WTC11 (cell line): ENCODE measurements around the gene OXGR1. TPM values are rescaled to one million over a fixed set of nuclear protein-coding genes. Genes with fewer than 3 reads are reported as not detected.

Source experiments
- ATAC-seq: fragments of 200-7000 bp; cut with Tn5 transposase; 2 replicates; pipeline ENCODE4 v1.10.0; 2021; ENCODE audit warnings: mild to moderate bottlenecking, moderate library complexity
- CTCF ChIA-PET: fragments of 300-600 bp; sonication (Branson Sonifier 250); formaldehyde crosslinking; loops from one replicate; lab custom pipeline; 2021; ENCODE audit warnings: antibody characterized with exemption; lab: Charles Lee
- POLR2A ChIA-PET: fragments of 350-600 bp; sonication (Branson Sonifier 250); formaldehyde crosslinking; loops from one replicate; lab custom pipeline; 2021; ENCODE audit warnings: antibody characterized with exemption; lab: Charles Lee
- DNase-seq: peaks from one replicate; pipeline ENCODE4 v3.0.0; 2021; ENCODE audit warnings: low spot score
- H3K27ac Mint-ChIP-seq: 2 replicates; pipeline ENCODE4 v1.8.0; 2021; ENCODE audit warnings: mixed read lengths
- H3K27me3 Mint-ChIP-seq: 2 replicates; pipeline ENCODE4 v1.8.0; 2021; ENCODE audit warnings: low read depth, mild to moderate bottlenecking, moderate library complexity, mixed read lengths
- H3K36me3 Mint-ChIP-seq: 2 replicates; pipeline ENCODE4 v1.8.0; 2021; ENCODE audit warnings: mixed read lengths
- H3K4me1 Mint-ChIP-seq: 2 replicates; pipeline ENCODE4 v1.8.0; 2022; ENCODE audit warnings: mixed read lengths
- H3K4me3 Mint-ChIP-seq: 2 replicates; pipeline ENCODE4 v1.8.0; 2021; ENCODE audit warnings: mild to moderate bottlenecking, moderate library complexity, mixed read lengths
- H3K9me3 Mint-ChIP-seq: 2 replicates; pipeline ENCODE4 v1.8.0; 2021; ENCODE audit warnings: mixed read lengths
- AR ChIP-seq: fragments of 250-450 bp; sonication (Bioruptor Pico); IDR thresholded peaks from 2 replicates; pipeline ENCODE4 v1.9.0; 2021; ENCODE audit warnings: mild to moderate bottlenecking
- ELF4 ChIP-seq: sonication (generic); formaldehyde crosslinking; IDR thresholded peaks from 2 replicates; pipeline ENCODE4 v1.8.1; 2022; ENCODE audit warnings: low read depth, mild to moderate bottlenecking, moderate library complexity, missing genetic modification reagents
- EMX1 ChIP-seq: fragments of 250-450 bp; sonication (Bioruptor Pico); IDR thresholded peaks from 2 replicates; pipeline ENCODE4 v1.8.0; 2021; ENCODE audit warnings: mild to moderate bottlenecking
- ETV6 ChIP-seq: sonication (generic); formaldehyde crosslinking; IDR thresholded peaks from 2 replicates; pipeline ENCODE4 v1.8.1; 2022; ENCODE audit warnings: mild to moderate bottlenecking, missing genetic modification reagents
- GTF2I ChIP-seq: fragments of 250-450 bp; sonication (Bioruptor Pico); conservative IDR thresholded peaks from 2 replicates; pipeline ENCODE4 v1.4.0; 2021; ENCODE audit warnings: mild to moderate bottlenecking
- HMGA2 ChIP-seq: fragments of 250-450 bp; sonication (Bioruptor Pico); IDR thresholded peaks from 2 replicates; pipeline ENCODE4 v1.4.0; 2021; ENCODE audit warnings: mild to moderate bottlenecking, moderate library complexity
- JUN ChIP-seq: sonication (generic); formaldehyde crosslinking; IDR thresholded peaks from 2 replicates; pipeline ENCODE4 v1.8.0; 2023; ENCODE audit warnings: mild to moderate bottlenecking, missing genetic modification reagents
- MYBL2 ChIP-seq: sonication (generic); formaldehyde crosslinking; IDR thresholded peaks from 2 replicates; pipeline ENCODE4 v1.8.1; 2023; ENCODE audit warnings: mild to moderate bottlenecking, moderate library complexity, missing genetic modification reagents
- SMAD4 ChIP-seq: sonication (generic); formaldehyde crosslinking; IDR thresholded peaks from 2 replicates; pipeline ENCODE4 v1.8.0; 2022; ENCODE audit warnings: mild to moderate bottlenecking, missing genetic modification reagents
- SP1 ChIP-seq: sonication (generic); formaldehyde crosslinking; conservative IDR thresholded peaks from 2 replicates; pipeline ENCODE4 v1.8.1; 2022; ENCODE audit warnings: missing genetic modification reagents
- TEAD1 ChIP-seq: sonication (generic); formaldehyde crosslinking; IDR thresholded peaks from 2 replicates; pipeline ENCODE4 v1.8.0; 2022; ENCODE audit warnings: mild to moderate bottlenecking, missing genetic modification reagents
- ZNF232 ChIP-seq: sonication (generic); formaldehyde crosslinking; IDR thresholded peaks from 2 replicates; pipeline ENCODE4 v1.8.0; 2022; ENCODE audit warnings: mild to moderate bottlenecking, missing genetic modification reagents
- ZNF416 ChIP-seq: fragments of 250-450 bp; sonication (Bioruptor Pico); IDR thresholded peaks from 2 replicates; pipeline ENCODE4 v1.9.0; 2021; ENCODE audit warnings: mild to moderate bottlenecking, inconsistent platforms
- ZNF423 ChIP-seq: fragments of 250-450 bp; sonication (Bioruptor Pico); IDR thresholded peaks from 2 replicates; pipeline ENCODE4 v2.1.2; 2022; ENCODE audit warnings: mild to moderate bottlenecking, moderate library complexity
- total RNA-seq: library from RNA; stranded (reverse); gene quantifications from 3 replicates; pipeline ENCODE4 v1.2.3, GENCODE V29; 2021
- TF ChIP-seq, protein P1 (sequence below): fragments of 200-600 bp; IDR thresholded peaks from 2 replicates; pipeline ENCODE4 v1.8.0; 2022; ENCODE audit warnings: antibody characterized with exemption
- TF ChIP-seq, protein P2 (sequence below): sonication (generic); formaldehyde crosslinking; IDR thresholded peaks from 2 replicates; pipeline ENCODE4 v1.8.0; 2023; ENCODE audit warnings: missing genetic modification reagents, mild to moderate bottlenecking, borderline replicate concordance
- TF ChIP-seq, protein P3 (sequence below): sonication (generic); formaldehyde crosslinking; IDR thresholded peaks from 2 replicates; pipeline ENCODE4 v1.8.0; 2023; ENCODE audit warnings: mild to moderate bottlenecking, missing genetic modification reagents

OXGR1 gene
- total RNA-seq, 1 experiment from 2014 or later, result 0.39 TPM

DNA sequence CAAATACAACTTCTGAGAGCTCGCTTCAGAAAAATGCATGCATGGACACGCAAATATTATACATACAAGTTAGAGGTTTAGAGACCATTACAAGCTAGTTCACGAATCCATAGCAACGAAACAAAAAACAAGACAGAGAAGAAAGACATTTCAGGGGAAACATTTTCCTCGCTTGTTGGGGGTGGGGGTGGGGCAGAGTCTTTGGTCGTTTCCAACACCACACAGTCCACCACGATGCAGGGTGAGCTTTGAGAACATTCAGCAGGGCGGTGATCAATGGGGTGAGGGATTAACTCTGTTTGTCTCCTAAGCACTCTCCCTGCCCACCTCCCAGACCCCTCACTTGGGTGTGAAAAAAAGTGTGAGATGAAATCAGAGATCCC is 651 bp downstream of the OXGR1 start:
- DNase-seq (no peak), ATAC-seq (peak; percentile 62)
- CTCF ChIA-PET, result interaction anchor here (0.5 to 1.1 kb wide), 6 partner anchors 9 to 973 kb away, joined by 3 to 10 read pairs (median 4); no protein-coding TSS in a partner anchor
- Mint-ChIP-seq H3K27ac (no peak overlapping the region), H3K4me3 (peak overlapping the region; percentile 78), H3K27me3 (peaks cover 78% of the 10 kb centered on the region), H3K4me1 (peaks cover 19% of the 10 kb centered on the region), H3K36me3 (no peaks in the 10 kb centered on the region)
- POLR2A ChIA-PET, result interaction anchor here (1.1 kb wide), 1 partner anchor 9 kb away, joined by 5 read pairs; no protein-coding TSS in a partner anchor
- TF ChIP-seq SMAD4, result no peak
- TF ChIP-seq, protein P1, sequence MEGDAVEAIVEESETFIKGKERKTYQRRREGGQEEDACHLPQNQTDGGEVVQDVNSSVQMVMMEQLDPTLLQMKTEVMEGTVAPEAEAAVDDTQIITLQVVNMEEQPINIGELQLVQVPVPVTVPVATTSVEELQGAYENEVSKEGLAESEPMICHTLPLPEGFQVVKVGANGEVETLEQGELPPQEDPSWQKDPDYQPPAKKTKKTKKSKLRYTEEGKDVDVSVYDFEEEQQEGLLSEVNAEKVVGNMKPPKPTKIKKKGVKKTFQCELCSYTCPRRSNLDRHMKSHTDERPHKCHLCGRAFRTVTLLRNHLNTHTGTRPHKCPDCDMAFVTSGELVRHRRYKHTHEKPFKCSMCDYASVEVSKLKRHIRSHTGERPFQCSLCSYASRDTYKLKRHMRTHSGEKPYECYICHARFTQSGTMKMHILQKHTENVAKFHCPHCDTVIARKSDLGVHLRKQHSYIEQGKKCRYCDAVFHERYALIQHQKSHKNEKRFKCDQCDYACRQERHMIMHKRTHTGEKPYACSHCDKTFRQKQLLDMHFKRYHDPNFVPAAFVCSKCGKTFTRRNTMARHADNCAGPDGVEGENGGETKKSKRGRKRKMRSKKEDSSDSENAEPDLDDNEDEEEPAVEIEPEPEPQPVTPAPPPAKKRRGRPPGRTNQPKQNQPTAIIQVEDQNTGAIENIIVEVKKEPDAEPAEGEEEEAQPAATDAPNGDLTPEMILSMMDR, result no peak
- TF ChIP-seq MYBL2, result no peak
- TF ChIP-seq, all 79 proteins: peak for 0
- peaks cover 6% of the 10 kb centered on the region for H3K9me3 Mint-ChIP-seq

DNA sequence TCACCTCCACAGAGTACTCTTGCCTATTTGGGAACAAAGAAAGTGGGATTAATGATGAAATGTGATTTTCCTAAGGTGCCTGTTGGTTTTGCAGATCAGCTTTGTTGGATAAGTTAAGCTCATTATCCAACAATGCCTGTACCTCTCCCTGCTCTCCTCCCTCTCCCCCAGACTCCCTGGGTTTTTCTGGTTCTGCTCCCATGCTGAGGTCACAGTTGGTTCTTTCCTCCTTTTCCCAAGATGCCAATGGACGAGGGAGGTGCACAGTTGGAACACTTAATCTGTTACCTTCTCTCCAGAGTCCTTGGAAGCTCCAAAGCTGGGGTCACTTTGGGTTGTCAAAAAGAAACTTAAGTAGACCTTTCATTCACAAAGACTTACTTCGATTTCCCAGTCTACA is 1.6 kb downstream of the OXGR1 start:
- Mint-ChIP-seq H3K36me3 (no peaks in the 10 kb centered on the region), H3K27me3 (peaks cover 68% of the 10 kb centered on the region), H3K4me1 (peaks cover 19% of the 10 kb centered on the region), H3K9me3 (peaks cover 6% of the 10 kb centered on the region), H3K27ac (no peak overlapping the region), H3K4me3 (no peak overlapping the region)
- TF ChIP-seq ZNF416 (no peak), ZNF423 (CRISPR knock-in tag) (0 out of 2 replicates have a peak, but pooled peaks have one; percentile 49)
- CTCF ChIA-PET, result no interaction called here
- POLR2A ChIA-PET, result no interaction called here
- ATAC-seq (no peak), DNase-seq (no peak)

DNA sequence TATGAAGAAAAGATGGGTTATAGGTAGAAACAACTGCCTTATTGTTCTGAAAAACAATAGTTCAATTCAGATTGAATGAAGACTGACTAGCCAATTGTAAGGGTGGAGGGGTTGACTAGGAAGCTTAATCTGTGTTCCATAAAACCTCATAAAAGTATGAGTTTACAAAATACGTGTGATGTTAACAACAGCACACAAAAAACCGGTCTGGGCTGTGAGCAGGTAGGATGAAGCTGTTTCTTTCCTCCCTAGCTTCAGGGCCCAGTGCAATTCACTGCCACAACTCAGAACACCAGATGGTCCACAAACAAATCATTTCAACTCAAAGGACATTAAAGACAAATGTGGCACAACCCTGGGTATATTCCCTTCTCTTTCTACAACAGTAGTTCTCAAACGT is 3.2 kb downstream of the OXGR1 start:
- DNase-seq (no peak), ATAC-seq (no peak)
- Mint-ChIP-seq H3K9me3 (peaks cover 6% of the 10 kb centered on the region), H3K27ac (no peak overlapping the region), H3K27me3 (peaks cover 53% of the 10 kb centered on the region), H3K36me3 (no peaks in the 10 kb centered on the region), H3K4me3 (no peak overlapping the region), H3K4me1 (peaks cover 19% of the 10 kb centered on the region)
- TF ChIP-seq GTF2I (CRISPR knock-in tag), result no peak
- TF ChIP-seq JUN (CRISPR knock-in tag), result no peak
- no peak for TF ChIP-seq ZNF423 (CRISPR knock-in tag)
- TF ChIP-seq ZNF232, result no peak
- no peak for TF ChIP-seq ELF4 (CRISPR knock-in tag)
- TF ChIP-seq, protein P2, sequence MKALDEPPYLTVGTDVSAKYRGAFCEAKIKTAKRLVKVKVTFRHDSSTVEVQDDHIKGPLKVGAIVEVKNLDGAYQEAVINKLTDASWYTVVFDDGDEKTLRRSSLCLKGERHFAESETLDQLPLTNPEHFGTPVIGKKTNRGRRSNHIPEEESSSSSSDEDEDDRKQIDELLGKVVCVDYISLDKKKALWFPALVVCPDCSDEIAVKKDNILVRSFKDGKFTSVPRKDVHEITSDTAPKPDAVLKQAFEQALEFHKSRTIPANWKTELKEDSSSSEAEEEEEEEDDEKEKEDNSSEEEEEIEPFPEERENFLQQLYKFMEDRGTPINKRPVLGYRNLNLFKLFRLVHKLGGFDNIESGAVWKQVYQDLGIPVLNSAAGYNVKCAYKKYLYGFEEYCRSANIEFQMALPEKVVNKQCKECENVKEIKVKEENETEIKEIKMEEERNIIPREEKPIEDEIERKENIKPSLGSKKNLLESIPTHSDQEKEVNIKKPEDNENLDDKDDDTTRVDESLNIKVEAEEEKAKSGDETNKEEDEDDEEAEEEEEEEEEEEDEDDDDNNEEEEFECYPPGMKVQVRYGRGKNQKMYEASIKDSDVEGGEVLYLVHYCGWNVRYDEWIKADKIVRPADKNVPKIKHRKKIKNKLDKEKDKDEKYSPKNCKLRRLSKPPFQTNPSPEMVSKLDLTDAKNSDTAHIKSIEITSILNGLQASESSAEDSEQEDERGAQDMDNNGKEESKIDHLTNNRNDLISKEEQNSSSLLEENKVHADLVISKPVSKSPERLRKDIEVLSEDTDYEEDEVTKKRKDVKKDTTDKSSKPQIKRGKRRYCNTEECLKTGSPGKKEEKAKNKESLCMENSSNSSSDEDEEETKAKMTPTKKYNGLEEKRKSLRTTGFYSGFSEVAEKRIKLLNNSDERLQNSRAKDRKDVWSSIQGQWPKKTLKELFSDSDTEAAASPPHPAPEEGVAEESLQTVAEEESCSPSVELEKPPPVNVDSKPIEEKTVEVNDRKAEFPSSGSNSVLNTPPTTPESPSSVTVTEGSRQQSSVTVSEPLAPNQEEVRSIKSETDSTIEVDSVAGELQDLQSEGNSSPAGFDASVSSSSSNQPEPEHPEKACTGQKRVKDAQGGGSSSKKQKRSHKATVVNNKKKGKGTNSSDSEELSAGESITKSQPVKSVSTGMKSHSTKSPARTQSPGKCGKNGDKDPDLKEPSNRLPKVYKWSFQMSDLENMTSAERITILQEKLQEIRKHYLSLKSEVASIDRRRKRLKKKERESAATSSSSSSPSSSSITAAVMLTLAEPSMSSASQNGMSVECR (CRISPR knock-in tag), result no peak
- POLR2A ChIA-PET, result no interaction called here
- CTCF ChIA-PET, result interaction anchor here (0.9 kb wide), 1 partner anchor 33 kb away, joined by 3 read pairs; no protein-coding TSS in a partner anchor

DNA sequence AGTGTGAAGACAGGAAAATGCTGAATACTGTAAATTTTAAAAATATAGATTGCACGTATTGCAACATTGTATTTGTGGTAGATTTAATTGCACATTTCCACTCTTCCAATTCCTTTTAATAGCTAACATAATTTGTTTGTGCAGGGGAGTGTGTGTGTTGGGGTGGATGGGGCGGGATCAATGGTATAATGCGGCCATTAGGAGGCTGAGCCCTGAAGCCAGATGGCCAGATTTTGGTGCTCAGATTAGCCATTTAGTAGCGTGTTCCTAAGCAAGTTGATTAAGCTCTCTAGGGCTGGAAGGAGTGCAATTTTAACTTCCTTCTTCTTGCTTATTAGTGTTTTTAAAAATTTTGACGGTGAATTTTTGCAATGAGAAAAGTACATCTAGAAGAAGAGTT is 5.8 kb downstream of the OXGR1 start:
- Mint-ChIP-seq H3K9me3 (peaks cover 6% of the 10 kb centered on the region), H3K4me3 (no peak overlapping the region), H3K27me3 (peaks cover 26% of the 10 kb centered on the region), H3K27ac (no peak overlapping the region), H3K36me3 (no peaks in the 10 kb centered on the region), H3K4me1 (peaks cover 14% of the 10 kb centered on the region)
- CTCF ChIA-PET, result interaction anchor here (0.6 kb wide), 1 partner anchor 30 kb away, joined by 3 read pairs; no protein-coding TSS in a partner anchor
- ATAC-seq (no peak), DNase-seq (no peak)
- POLR2A ChIA-PET, result no interaction called here
- TF ChIP-seq ETV6 (no peak), AR (no peak), SP1 (CRISPR knock-in tag) (no peak), HMGA2 (CRISPR knock-in tag) (no peak), JUN (CRISPR knock-in tag) (no peak), TEAD1 (CRISPR knock-in tag) (no peak), SMAD4 (no peak), EMX1 (CRISPR knock-in tag) (no peak)
- TF ChIP-seq, protein P3, sequence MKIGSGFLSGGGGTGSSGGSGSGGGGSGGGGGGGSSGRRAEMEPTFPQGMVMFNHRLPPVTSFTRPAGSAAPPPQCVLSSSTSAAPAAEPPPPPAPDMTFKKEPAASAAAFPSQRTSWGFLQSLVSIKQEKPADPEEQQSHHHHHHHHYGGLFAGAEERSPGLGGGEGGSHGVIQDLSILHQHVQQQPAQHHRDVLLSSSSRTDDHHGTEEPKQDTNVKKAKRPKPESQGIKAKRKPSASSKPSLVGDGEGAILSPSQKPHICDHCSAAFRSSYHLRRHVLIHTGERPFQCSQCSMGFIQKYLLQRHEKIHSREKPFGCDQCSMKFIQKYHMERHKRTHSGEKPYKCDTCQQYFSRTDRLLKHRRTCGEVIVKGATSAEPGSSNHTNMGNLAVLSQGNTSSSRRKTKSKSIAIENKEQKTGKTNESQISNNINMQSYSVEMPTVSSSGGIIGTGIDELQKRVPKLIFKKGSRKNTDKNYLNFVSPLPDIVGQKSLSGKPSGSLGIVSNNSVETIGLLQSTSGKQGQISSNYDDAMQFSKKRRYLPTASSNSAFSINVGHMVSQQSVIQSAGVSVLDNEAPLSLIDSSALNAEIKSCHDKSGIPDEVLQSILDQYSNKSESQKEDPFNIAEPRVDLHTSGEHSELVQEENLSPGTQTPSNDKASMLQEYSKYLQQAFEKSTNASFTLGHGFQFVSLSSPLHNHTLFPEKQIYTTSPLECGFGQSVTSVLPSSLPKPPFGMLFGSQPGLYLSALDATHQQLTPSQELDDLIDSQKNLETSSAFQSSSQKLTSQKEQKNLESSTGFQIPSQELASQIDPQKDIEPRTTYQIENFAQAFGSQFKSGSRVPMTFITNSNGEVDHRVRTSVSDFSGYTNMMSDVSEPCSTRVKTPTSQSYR (CRISPR knock-in tag), result no peak
